Measurements from ENCODE around the gene CRYBG1. TPM values are rescaled to one million over a fixed set of nuclear protein-coding genes. Genes with fewer than 3 reads are reported as not detected.

Gene CRYBG1
- total RNA-seq, 1 experiment from 2014 or later: 10.1 TPM

GRCh38 chr6:106611030-106611429, 250.5 kb downstream of the CRYBG1 start:
- H3K4me3 Mint-ChIP-seq: no peak overlapping the region
- POLR2A ChIA-PET: no interaction called here
- H3K4me1 Mint-ChIP-seq: peaks cover 63% of the 10 kb centered on the region

GRCh38 chr6:106612671-106613416, 252.3 kb downstream of the CRYBG1 start:
- CTCF ChIA-PET: interaction anchor here (0.7 to 2.1 kb wide), 2 partner anchors 252 to 367 kb away, joined by 3 to 9 read pairs; partner anchors contain the start of gene CRYBG1
- TF ChIP-seq ATF2 (CRISPR knock-in tag; IDR thresholded peaks at IDR 0.05; ENCODE audit: borderline replicate concordance, low read depth) (no peak), SMAD4 (CRISPR knock-in tag; IDR thresholded peaks at IDR 0.05) (no peak), NFE2L1 (CRISPR knock-in tag; IDR thresholded peaks at IDR 0.05) (no peak), ZNF425 (CRISPR knock-in tag; conservative IDR thresholded peaks at IDR 0.05) (no peak), ZMAT4 (CRISPR knock-in tag; IDR thresholded peaks at IDR 0.05) (no peak), AFF4 (CRISPR knock-in tag; IDR thresholded peaks at IDR 0.05; ENCODE audit: borderline replicate concordance) (no peak), ETV6 (CRISPR knock-in tag; IDR thresholded peaks at IDR 0.05) (no peak), ZNF121 (CRISPR knock-in tag; IDR thresholded peaks at IDR 0.05) (no peak)

More at GRCh38 chr6:106611030-106611429, 250.5 kb downstream of the CRYBG1 start:
- Mint-ChIP-seq H3K27ac (no peak overlapping the region), H3K36me3 (peaks cover 20% of the 10 kb centered on the region), H3K9me3 (peaks cover 11% of the 10 kb centered on the region), H3K27me3 (ENCODE audit: low read depth) (no peaks in the 10 kb centered on the region; the same call in 1 of the 2 replicates)
- ATAC-seq (no peak), DNase-seq (ENCODE audit: low spot score) (no peak)
- CTCF ChIA-PET: interaction anchor here (0.8 to 3.3 kb wide), 3 partner anchors 272 to 386 kb away, joined by 3 to 35 read pairs (median 9); no protein-coding TSS in a partner anchor
- TF ChIP-seq ZNF317 (CRISPR knock-in tag; IDR thresholded peaks at IDR 0.05; ENCODE audit: borderline replicate concordance, low read depth) (no peak), CREB1 (CRISPR knock-in tag; IDR thresholded peaks at IDR 0.05) (no peak), USF1 (CRISPR knock-in tag; IDR thresholded peaks at IDR 0.05) (no peak)

GRCh38 chr6:106613590-106613989, 253.1 kb downstream of the CRYBG1 start:
- Mint-ChIP-seq H3K4me1 (peaks cover 77% of the 10 kb centered on the region), H3K4me3 (peak overlapping the region; percentile 43), H3K9me3 (no peaks in the 10 kb centered on the region), H3K27ac (peak overlapping the region; percentile 99), H3K36me3 (peaks cover 11% of the 10 kb centered on the region), H3K27me3 (ENCODE audit: low read depth) (no peaks in the 10 kb centered on the region; the same call in 1 of the 2 replicates)
- CTCF ChIA-PET: interaction anchor here (1.9 to 2.1 kb wide), 2 partner anchors 253 to 366 kb away, joined by 9 to 11 read pairs; partner anchors contain the start of gene CRYBG1
- POLR2A ChIA-PET: no interaction called here
- TF ChIP-seq SP1 (CRISPR knock-in tag; conservative IDR thresholded peaks at IDR 0.05): 0 out of 2 replicates have a peak, but pooled peaks have one; percentile 28
- TF ChIP-seq ZBTB43 (CRISPR knock-in tag; IDR thresholded peaks at IDR 0.05): no peak
- no peak for DNase-seq (ENCODE audit: low spot score)
- ATAC-seq: peak; percentile 63

More at GRCh38 chr6:106612671-106613416, 252.3 kb downstream of the CRYBG1 start:
- Mint-ChIP-seq H3K27ac (peak overlapping the region; percentile 99), H3K4me3 (peak overlapping the region; percentile 43; the same call in 1 of the 2 replicates), H3K27me3 (ENCODE audit: low read depth) (no peaks in the 10 kb centered on the region; the same call in 1 of the 2 replicates), H3K36me3 (peaks cover 8% of the 10 kb centered on the region), H3K4me1 (peaks cover 77% of the 10 kb centered on the region), H3K9me3 (no peaks in the 10 kb centered on the region)
- POLR2A ChIA-PET: no interaction called here
- ATAC-seq: no peak
- no peak for DNase-seq (ENCODE audit: low spot score)

Measured in WTC11 (cell line).